ENCODE results near the gene ARHGAP44.

GRCh38 chr17:12789481-12790248, at the start of gene ARHGAP44:
- TF ChIP-seq, protein P1, sequence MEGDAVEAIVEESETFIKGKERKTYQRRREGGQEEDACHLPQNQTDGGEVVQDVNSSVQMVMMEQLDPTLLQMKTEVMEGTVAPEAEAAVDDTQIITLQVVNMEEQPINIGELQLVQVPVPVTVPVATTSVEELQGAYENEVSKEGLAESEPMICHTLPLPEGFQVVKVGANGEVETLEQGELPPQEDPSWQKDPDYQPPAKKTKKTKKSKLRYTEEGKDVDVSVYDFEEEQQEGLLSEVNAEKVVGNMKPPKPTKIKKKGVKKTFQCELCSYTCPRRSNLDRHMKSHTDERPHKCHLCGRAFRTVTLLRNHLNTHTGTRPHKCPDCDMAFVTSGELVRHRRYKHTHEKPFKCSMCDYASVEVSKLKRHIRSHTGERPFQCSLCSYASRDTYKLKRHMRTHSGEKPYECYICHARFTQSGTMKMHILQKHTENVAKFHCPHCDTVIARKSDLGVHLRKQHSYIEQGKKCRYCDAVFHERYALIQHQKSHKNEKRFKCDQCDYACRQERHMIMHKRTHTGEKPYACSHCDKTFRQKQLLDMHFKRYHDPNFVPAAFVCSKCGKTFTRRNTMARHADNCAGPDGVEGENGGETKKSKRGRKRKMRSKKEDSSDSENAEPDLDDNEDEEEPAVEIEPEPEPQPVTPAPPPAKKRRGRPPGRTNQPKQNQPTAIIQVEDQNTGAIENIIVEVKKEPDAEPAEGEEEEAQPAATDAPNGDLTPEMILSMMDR (IDR thresholded peaks at IDR 0.05): peak; percentile 8
- TF ChIP-seq EZH2 (IDR thresholded peaks at IDR 0.05): peak; percentile 3
